Astrocyte of the spinal cord (primary cell): ENCODE measurements around the gene UBE2G2.

Experiments used
- DNase-seq: peaks from one replicate; pipeline ENCODE4 v3.0.0; 2011; ENCODE audit warnings: low read depth, low spot score
- H3K4me3 ChIP-seq: 2 replicates; pipeline ENCODE4 v1.5.1; 2011; ENCODE audit warnings: low read depth, mild to moderate bottlenecking, low read length, moderate library complexity
- in situ Hi-C: cut with HindIII; loops from 2 replicates; pipeline ENCODE4 v1.10.0; 2017; ENCODE audit warnings: low sequenced_read_pairs
- TF ChIP-seq, protein P1 (sequence below): IDR thresholded peaks from 2 replicates; pipeline ENCODE4 v1.5.1; 2012; ENCODE audit warnings: low read depth, mild to moderate bottlenecking, low read length, inconsistent platforms

The UBE2G2 gene

DNA sequence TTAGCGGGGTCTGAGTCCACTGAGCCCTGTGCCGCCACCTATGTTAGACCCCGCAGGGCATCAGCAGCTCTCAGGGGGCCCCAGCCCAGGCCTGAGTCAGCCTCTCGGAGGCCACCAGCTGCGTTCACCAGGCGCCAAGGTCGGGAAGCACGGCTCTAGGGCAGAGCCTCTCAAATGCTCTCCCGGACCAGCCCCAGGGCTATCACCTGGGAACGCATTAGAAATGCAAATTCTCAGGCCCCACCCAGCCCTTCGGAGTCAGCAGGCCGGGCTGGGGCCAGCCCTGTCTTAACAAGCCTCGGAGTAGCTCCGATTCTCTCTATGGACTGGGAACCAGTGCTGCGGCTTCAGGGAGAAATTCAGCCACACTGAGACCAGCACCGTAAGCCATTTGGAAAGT is 53.0 kb downstream of the UBE2G2 start:
- DNase-seq, result no peak
- TF ChIP-seq, protein P1, sequence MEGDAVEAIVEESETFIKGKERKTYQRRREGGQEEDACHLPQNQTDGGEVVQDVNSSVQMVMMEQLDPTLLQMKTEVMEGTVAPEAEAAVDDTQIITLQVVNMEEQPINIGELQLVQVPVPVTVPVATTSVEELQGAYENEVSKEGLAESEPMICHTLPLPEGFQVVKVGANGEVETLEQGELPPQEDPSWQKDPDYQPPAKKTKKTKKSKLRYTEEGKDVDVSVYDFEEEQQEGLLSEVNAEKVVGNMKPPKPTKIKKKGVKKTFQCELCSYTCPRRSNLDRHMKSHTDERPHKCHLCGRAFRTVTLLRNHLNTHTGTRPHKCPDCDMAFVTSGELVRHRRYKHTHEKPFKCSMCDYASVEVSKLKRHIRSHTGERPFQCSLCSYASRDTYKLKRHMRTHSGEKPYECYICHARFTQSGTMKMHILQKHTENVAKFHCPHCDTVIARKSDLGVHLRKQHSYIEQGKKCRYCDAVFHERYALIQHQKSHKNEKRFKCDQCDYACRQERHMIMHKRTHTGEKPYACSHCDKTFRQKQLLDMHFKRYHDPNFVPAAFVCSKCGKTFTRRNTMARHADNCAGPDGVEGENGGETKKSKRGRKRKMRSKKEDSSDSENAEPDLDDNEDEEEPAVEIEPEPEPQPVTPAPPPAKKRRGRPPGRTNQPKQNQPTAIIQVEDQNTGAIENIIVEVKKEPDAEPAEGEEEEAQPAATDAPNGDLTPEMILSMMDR, result no peak
- no peak overlapping the region for H3K4me3 ChIP-seq
- in situ Hi-C loops, result no loop called here

DNA sequence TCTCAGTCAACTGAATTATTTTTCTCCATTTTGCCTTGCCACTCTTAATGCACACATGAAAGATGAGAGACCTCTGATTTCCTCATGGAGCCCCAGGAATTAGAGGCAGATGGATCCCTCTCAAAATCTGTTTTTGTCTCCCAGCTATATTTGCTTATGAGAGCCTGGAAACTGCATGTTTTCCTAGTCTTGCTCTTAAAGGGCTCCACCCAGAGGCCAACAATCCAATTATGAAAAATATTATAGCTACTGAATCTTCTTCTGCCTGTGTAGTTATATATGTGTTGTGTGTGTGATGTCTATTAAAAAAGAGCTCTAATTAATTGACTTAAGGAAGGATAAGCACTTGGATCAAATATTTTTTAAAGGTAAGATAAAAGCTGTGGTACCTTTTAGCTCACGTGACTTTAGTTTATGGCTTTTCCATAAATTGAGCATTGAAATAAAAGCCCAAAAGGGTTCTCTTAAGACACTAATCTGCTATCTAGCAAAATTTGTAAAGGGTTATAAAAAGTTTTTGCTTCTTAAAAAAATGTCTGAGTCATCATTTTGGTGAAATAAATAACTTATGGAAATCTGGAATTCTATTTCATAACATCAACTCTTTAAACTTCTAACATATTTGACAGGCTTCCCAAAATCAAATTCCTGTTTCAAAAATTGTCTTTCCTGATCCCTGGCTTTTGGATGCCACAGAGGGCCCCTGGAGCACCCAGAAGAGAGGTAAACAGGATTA is 59.0 kb downstream of the UBE2G2 start:
- no peak for DNase-seq
- H3K4me3 ChIP-seq, result no peak overlapping the region
- TF ChIP-seq, protein P1, result peak; percentile 31
- in situ Hi-C loops, result no loop called here

DNA sequence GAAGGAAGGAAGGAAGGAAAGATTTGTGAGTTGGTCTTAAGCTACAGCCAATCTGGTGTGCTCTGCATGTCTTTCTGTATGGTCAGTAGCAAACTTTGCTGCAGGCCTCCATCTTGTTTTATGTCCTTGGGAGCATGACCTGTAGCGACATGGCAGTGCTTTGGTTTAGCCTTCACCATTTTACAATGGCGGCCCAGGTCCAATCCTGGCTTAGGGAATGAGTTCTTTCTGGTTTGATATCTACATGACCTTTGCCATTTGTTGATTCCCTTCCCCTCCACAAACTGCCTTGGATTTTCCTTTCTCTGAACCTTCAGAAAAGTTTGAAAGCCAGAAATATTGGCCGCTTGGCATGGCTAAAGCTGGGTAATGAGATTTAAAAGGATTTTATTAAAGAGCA is 59.7 kb downstream of the UBE2G2 start:
- TF ChIP-seq, protein P1, result no peak
- H3K4me3 ChIP-seq, result no peak overlapping the region
- DNase-seq, result no peak
- in situ Hi-C loops, result no loop called here

DNA sequence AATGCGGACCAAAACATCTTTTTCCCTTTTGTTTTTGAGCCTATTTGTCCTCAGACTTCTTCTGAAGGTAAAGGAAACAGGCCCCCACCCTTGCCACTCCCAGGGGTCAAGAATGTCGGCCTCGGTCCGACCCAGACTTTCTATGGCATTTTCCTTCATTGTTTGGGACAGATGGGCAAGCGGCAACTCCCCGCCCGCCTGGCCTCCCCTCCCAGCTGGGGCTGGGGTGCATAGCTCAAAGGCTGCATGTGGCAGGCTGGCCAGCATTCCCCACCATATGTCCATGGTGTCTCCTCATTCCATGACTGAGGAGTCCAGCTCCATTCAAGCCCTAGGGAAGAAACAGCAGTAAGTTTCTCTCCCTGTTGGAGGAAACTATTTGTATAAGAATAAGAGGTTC is 60.9 kb downstream of the UBE2G2 start:
- H3K4me3 ChIP-seq, result no peak overlapping the region
- no peak for DNase-seq
- TF ChIP-seq, protein P1, result no peak
- in situ Hi-C loops, result no loop called here

DNA sequence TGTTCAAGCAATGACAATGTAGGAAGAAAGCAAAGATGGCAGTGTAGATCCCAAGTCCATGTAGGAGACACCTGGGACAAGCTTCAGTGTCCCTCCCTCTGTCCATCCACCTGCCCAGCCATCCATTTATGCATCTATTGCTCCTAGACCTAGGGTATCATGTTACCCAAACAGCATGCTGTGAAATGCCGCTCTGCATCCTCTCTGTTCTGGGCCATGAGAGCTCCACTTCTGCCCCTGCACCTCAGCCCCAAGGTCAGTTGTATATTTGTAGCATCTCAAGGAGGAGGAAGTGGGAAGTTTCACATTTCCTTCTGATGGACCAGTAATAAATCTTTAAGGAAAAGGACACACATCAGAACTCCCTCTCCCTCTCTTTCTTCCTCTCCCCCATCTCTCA is 62.3 kb downstream of the UBE2G2 start:
- TF ChIP-seq, protein P1, result no peak
- DNase-seq, result no peak
- in situ Hi-C loops, result no loop called here
- H3K4me3 ChIP-seq, result no peak overlapping the region

DNA sequence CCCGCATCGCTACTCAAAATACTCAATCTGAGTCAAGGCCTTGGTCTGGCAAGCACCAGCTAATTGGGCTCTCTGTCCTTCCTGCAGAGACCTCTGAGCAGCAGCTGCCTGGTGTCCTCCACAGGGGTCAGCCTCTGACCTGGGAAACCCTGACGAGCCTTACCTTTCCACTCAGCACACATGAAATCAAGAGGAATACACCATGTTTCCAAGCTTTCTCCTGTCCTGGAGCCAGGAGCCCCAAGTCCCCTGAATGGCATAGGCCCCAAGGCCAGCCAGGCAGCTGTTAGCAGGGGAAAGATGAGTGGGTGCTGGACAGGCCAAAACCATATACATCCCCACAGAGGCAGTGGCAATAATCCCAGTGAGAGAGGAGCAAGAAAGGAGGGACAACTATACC is 63.0 kb downstream of the UBE2G2 start:
- H3K4me3 ChIP-seq, result no peak overlapping the region
- TF ChIP-seq, protein P1, result no peak
- in situ Hi-C loops, result no loop called here
- no peak for DNase-seq
